ENCODE data around the gene CDC42EP4. TPM values are rescaled to one million over a fixed set of nuclear protein-coding genes. Genes with fewer than 3 reads are reported as not detected.

The CDC42EP4 gene
- total RNA-seq, 2 donors from 2014 or later: 119 to 186 TPM

GRCh38 chr17:73331060-73331459 lies 19.3 kb upstream of the CDC42EP4 start:
- H3K4me3 ChIP-seq: no peak overlapping the region
- H3K27ac ChIP-seq: no peak overlapping the region
- WGBS: 51% methylated on average over 3 of the region's 3 CpGs
- no peaks in the 10 kb centered on the region for H3K9me3 ChIP-seq
- no peaks in the 10 kb centered on the region for H3K4me1 ChIP-seq (replicated peaks)
- intact Hi-C loops (cut with DNase I): no loop called here
- TF ChIP-seq POLR2A (IDR thresholded peaks at IDR 0.05): no peak
- TF ChIP-seq CTCF (IDR thresholded peaks at IDR 0.05): no peak
- TF ChIP-seq POLR2AphosphoS5 (IDR thresholded peaks at IDR 0.05): no peak
- no peaks in the 10 kb centered on the region for H3K27me3 ChIP-seq (replicated peaks; ENCODE audit: insufficient read depth)
- no peak for DNase-seq (ENCODE audit: low spot score)
- H3K36me3 ChIP-seq: no peaks in the 10 kb centered on the region

- WGBS: 92% methylated on average over 7 of the region's 7 CpGs
- H3K9me3 ChIP-seq: no peaks in the 10 kb centered on the region
These were observed 15.9 kb upstream of the CDC42EP4 start for GRCh38 chr17:73327676-73328075.

DNA sequence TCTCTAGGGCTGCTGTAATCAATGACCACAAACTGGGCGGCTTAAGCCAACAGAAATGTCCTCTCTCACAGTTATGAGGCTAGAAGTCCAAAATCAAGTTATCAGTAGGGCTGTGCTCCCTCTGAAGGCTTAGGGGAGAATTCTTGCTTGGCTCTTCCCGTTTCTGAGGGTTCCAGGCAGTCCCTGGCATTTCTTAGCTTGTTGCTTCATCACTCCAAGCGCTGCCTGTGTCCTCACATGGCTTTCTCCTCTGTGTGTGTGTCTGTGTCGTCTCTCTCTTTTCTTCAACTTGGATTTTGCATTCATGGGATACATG lies 13.7 kb upstream of the CDC42EP4 start:
- intact Hi-C loops (cut with DNase I): no loop called here
- no peak overlapping the region for H3K4me3 ChIP-seq
- no peaks in the 10 kb centered on the region for H3K27me3 ChIP-seq (replicated peaks; ENCODE audit: insufficient read depth)
- TF ChIP-seq POLR2AphosphoS5 (IDR thresholded peaks at IDR 0.05) (peak; percentile 15), CTCF (IDR thresholded peaks at IDR 0.05) (no peak)
- DNase-seq (ENCODE audit: low spot score): no peak
- no peaks in the 10 kb centered on the region for H3K36me3 ChIP-seq
- no peak overlapping the region for H3K27ac ChIP-seq
- no peaks in the 10 kb centered on the region for H3K4me1 ChIP-seq (replicated peaks)
- no peaks in the 10 kb centered on the region for H3K9me3 ChIP-seq
- 37% methylated on average over 4 of the region's 4 CpGs for WGBS

More at GRCh38 chr17:73327676-73328075, 15.9 kb upstream of the CDC42EP4 start:
- no peak for DNase-seq (ENCODE audit: low spot score)
- H3K36me3 ChIP-seq: no peaks in the 10 kb centered on the region
- no peak overlapping the region for H3K27ac ChIP-seq
- intact Hi-C loops (cut with DNase I): no loop called here
- H3K27me3 ChIP-seq (replicated peaks; ENCODE audit: insufficient read depth): no peaks in the 10 kb centered on the region
- no peak for TF ChIP-seq CTCF (IDR thresholded peaks at IDR 0.05)
- no peak for TF ChIP-seq POLR2A (IDR thresholded peaks at IDR 0.05)
- no peak for TF ChIP-seq POLR2AphosphoS5 (IDR thresholded peaks at IDR 0.05)
- H3K4me1 ChIP-seq (replicated peaks): no peaks in the 10 kb centered on the region
- H3K4me3 ChIP-seq: no peak overlapping the region

- Histone ChIP-seq H3K36me3 (no peaks in the 10 kb centered on the region), H3K27ac (no peak overlapping the region), H3K9me3 (no peaks in the 10 kb centered on the region), H3K27me3 (replicated peaks; ENCODE audit: insufficient read depth) (no peaks in the 10 kb centered on the region), H3K4me3 (no peak overlapping the region), H3K4me1 (replicated peaks) (no peaks in the 10 kb centered on the region)
- intact Hi-C loops (cut with DNase I): loop anchor here (5.0 kb wide), 1 partner anchor 32 kb away; no protein-coding TSS in a partner anchor
- TF ChIP-seq POLR2A (IDR thresholded peaks at IDR 0.05): no peak
- no peak for TF ChIP-seq POLR2AphosphoS5 (IDR thresholded peaks at IDR 0.05)
- no peak for TF ChIP-seq CTCF (IDR thresholded peaks at IDR 0.05)
- 71% methylated on average over 17 of the region's 17 CpGs for WGBS
- no peak for DNase-seq (ENCODE audit: low spot score)
These were observed 13.1 kb upstream of the CDC42EP4 start for GRCh38 chr17:73324711-73325526.

- no peaks in the 10 kb centered on the region for H3K9me3 ChIP-seq
- WGBS: 46% methylated on average over 9 of the region's 9 CpGs
- no peak for TF ChIP-seq POLR2A (IDR thresholded peaks at IDR 0.05)
- no peak for TF ChIP-seq CTCF (IDR thresholded peaks at IDR 0.05)
- TF ChIP-seq POLR2AphosphoS5 (IDR thresholded peaks at IDR 0.05): no peak
- intact Hi-C loops (cut with DNase I): loop anchor here (5.0 kb wide), 1 partner anchor 33 kb away; no protein-coding TSS in a partner anchor
- no peak overlapping the region for H3K4me3 ChIP-seq
- no peak for DNase-seq (ENCODE audit: low spot score)
- H3K4me1 ChIP-seq (replicated peaks): no peaks in the 10 kb centered on the region
- H3K36me3 ChIP-seq: no peaks in the 10 kb centered on the region
- H3K27ac ChIP-seq: no peak overlapping the region
- no peaks in the 10 kb centered on the region for H3K27me3 ChIP-seq (replicated peaks; ENCODE audit: insufficient read depth)
These were observed 12.3 kb upstream of the CDC42EP4 start for GRCh38 chr17:73324160-73324475.
